ENCODE measurements around the gene MARK2.

GRCh38 chr11:63883791-63884190, 44.9 kb downstream of the MARK2 start:
- no peak for TF ChIP-seq CTCF (conservative IDR thresholded peaks at IDR 0.05; ENCODE audit: low read length)
- TF ChIP-seq EZH2phosphoT487 (IDR thresholded peaks at IDR 0.05; ENCODE audit: borderline replicate concordance) = no peak
